ENCODE data around the gene PXDC1.
"Not testable (repeated sequence)": the region's sequence is repeated elsewhere in the genome, so short reads cannot be mapped to it uniquely, and the experiment has no call there.

PXDC1 gene

DNA sequence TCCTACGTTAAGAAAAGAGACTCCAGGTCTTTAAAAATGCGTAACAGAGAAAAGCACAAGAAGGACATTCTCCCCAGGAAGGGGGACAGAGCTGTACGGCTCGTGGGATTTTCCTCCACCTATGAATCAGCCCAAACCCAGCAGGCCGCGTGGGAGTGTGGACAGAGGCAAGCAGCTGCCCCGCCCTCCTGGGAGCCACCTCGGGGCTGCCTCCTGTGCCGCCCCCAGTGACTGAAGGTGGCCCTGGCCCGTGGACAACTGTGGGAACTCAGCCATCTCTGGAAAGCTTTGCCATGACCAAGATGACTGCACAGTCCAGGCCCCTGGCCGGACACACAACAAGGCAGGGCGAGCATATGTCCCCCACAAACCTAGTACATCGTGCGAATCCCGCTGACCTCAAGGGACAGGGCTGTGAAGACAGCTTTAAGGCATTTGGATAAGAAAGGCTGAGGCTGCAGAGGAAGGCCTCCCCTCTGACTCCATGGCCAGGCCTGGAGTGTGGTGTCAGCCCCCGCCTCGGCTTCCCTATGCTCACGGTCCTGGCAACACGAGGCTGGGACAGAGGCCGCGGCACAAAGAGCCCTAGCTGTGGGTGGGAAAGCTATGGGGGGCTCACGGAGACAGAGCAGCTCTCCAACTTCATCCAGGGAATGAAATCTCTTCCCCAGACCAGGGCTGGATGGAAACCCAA is 26.9 kb downstream of the PXDC1 start:
- TF ChIP-seq MAX (IDR thresholded peaks at IDR 0.05; ENCODE audit: low read depth, low read length) (no peak), CTCF (IDR thresholded peaks at IDR 0.05; ENCODE audit: low read depth, low read length) (no peak), POLR2A (IDR thresholded peaks at IDR 0.05; ENCODE audit: extremely low read depth, insufficient read length) (no peak), MYC (IDR thresholded peaks at IDR 0.05; ENCODE audit: low read depth, low read length) (no peak)
- no peak for DNase-seq (ENCODE audit: low read depth)
- H3K4me3 ChIP-seq (ENCODE audit: low read depth, low read length): no peak overlapping the region

DNA sequence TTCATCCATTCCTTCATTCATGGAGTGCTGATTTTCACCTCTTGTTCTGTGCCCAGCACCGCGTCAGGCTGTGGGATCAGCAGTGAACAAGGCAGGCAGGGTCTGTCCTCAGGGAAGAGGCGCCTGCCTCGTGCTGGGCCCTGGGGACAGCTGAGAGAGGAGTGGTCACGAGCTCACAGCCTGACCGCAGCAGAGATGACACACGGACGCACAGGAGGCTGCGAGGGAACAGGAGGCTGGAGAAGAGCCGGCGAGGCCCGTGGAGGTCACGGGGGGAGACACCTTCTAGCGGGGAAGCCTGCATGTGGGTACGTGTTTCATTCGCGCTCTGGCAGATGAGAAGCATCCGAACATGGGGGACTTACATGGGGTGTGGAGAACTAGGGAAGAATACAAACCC is 27.5 kb downstream of the PXDC1 start:
- no peak overlapping the region for H3K4me3 ChIP-seq (ENCODE audit: low read depth, low read length)
- DNase-seq (ENCODE audit: low read depth): no peak
- TF ChIP-seq MYC (IDR thresholded peaks at IDR 0.05; ENCODE audit: low read depth, low read length) (no peak), CTCF (IDR thresholded peaks at IDR 0.05; ENCODE audit: low read depth, low read length) (no peak), POLR2A (IDR thresholded peaks at IDR 0.05; ENCODE audit: extremely low read depth, insufficient read length) (no peak), MAX (IDR thresholded peaks at IDR 0.05; ENCODE audit: low read depth, low read length) (no peak)

GRCh38 chr6:3723251-3723650 is 28.3 kb downstream of the PXDC1 start:
- DNase-seq (ENCODE audit: low read depth): no peak
- TF ChIP-seq MAX (IDR thresholded peaks at IDR 0.05; ENCODE audit: low read depth, low read length): no peak
- no peak for TF ChIP-seq CTCF (IDR thresholded peaks at IDR 0.05; ENCODE audit: low read depth, low read length)
- no peak for TF ChIP-seq POLR2A (IDR thresholded peaks at IDR 0.05; ENCODE audit: extremely low read depth, insufficient read length)
- TF ChIP-seq MYC (IDR thresholded peaks at IDR 0.05; ENCODE audit: low read depth, low read length): no peak

GRCh38 chr6:3722785-3723184 is 28.7 kb downstream of the PXDC1 start:
- no peak for DNase-seq (ENCODE audit: low read depth)
- TF ChIP-seq POLR2A (IDR thresholded peaks at IDR 0.05; ENCODE audit: extremely low read depth, insufficient read length): no peak
- TF ChIP-seq MYC (IDR thresholded peaks at IDR 0.05; ENCODE audit: low read depth, low read length): no peak
- TF ChIP-seq MAX (IDR thresholded peaks at IDR 0.05; ENCODE audit: low read depth, low read length): no peak
- no peak for TF ChIP-seq CTCF (IDR thresholded peaks at IDR 0.05; ENCODE audit: low read depth, low read length)
- no peak overlapping the region for H3K4me3 ChIP-seq (ENCODE audit: low read depth, low read length)

More at GRCh38 chr6:3723251-3723650, 28.3 kb downstream of the PXDC1 start:
- H3K4me3 ChIP-seq (ENCODE audit: low read depth, low read length): no peak overlapping the region

- DNase-seq (ENCODE audit: low read depth): no peak
- TF ChIP-seq MYC (IDR thresholded peaks at IDR 0.05; ENCODE audit: low read depth, low read length) (no peak), CTCF (IDR thresholded peaks at IDR 0.05; ENCODE audit: low read depth, low read length) (no peak), MAX (IDR thresholded peaks at IDR 0.05; ENCODE audit: low read depth, low read length) (no peak), POLR2A (IDR thresholded peaks at IDR 0.05; ENCODE audit: extremely low read depth, insufficient read length) (no peak)
- no peak overlapping the region for H3K4me3 ChIP-seq (ENCODE audit: low read depth, low read length)
Observed at GRCh38 chr6:3721810-3722621, 29.5 kb downstream of the PXDC1 start.

DNA sequence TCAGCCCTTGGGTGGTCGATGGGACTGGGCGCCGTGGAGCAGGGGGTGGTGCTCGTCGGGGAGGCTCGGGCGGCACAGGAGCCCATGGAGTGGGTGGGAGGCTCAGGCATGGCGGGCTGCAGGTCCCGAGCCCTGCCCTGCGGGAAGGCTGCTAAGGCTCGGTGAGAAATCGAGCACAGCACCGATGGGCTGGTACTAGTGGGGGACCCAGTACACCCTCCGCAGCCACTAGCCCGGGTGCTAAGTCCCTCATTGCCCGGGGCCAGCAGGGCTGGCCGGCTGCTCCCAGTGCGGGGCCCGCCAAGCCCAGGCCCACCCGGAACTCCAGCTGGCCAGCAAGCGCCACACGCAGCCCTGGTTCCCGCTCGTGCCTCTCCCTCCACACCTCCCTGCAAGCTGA is 30.7 kb downstream of the PXDC1 start:
- DNase-seq (ENCODE audit: low read depth): not testable (repeated sequence)

More for the DNA sequence above, 30.7 kb downstream of the PXDC1 start:
- H3K4me3 ChIP-seq (ENCODE audit: low read depth, low read length): not testable (repeated sequence)

Data from NB4 (cell line).